OCI-LY1 (cell line): ENCODE results near the gene DXO.

Experiments used
- H2AFZ ChIP-seq: fragments of 200-600 bp; sonication (generic), shearing (Covaris generic); 2 replicates; pipeline ENCODE4 v1.6.0; 2014; ENCODE audit warnings: antibody characterized with exemption, mild to moderate bottlenecking, low read length
- H3F3A ChIP-seq: fragments of 200-600 bp; sonication (generic), shearing (Covaris generic); 2 replicates; pipeline ENCODE4 v1.6.0; 2014; ENCODE audit warnings: mild to moderate bottlenecking, antibody characterized with exemption, low read length, moderate library complexity; ENCODE audit not compliant: insufficient read depth
- H3K27ac ChIP-seq: fragments of 200-600 bp; sonication (generic); 2 replicates; pipeline ENCODE4 v1.5.1; 2014; ENCODE audit warnings: low read length, mixed run types, mild to moderate bottlenecking, low read depth; ENCODE audit not compliant: poor library complexity, severe bottlenecking
- H3K27me3 ChIP-seq: fragments of 200-600 bp; sonication (generic); 2 replicates; pipeline ENCODE4 v1.6.0; 2014; ENCODE audit warnings: antibody characterized with exemption, mild to moderate bottlenecking, low read length, moderate library complexity; ENCODE audit not compliant: insufficient read depth
- H3K36me3 ChIP-seq: fragments of 200-600 bp; sonication (generic); 2 replicates; pipeline ENCODE4 v1.6.1; 2014; ENCODE audit warnings: mild to moderate bottlenecking, antibody characterized with exemption, low read length, moderate library complexity, mixed read lengths; ENCODE audit not compliant: insufficient read depth
- H3K4me1 ChIP-seq: fragments of 200-600 bp; sonication (generic); 2 replicates; pipeline ENCODE4 v1.5.1; 2014; ENCODE audit warnings: mild to moderate bottlenecking, low read length, moderate library complexity; ENCODE audit not compliant: insufficient read depth, severe bottlenecking
- H3K4me2 ChIP-seq: fragments of 200-600 bp; sonication (generic), shearing (Covaris generic); 2 replicates; pipeline ENCODE4 v1.6.1; 2014; ENCODE audit warnings: low read length
- H3K4me3 ChIP-seq: fragments of 200-600 bp; sonication (generic); 2 replicates; pipeline ENCODE4 v1.5.1; 2014; ENCODE audit warnings: low read length, low read depth, mild to moderate bottlenecking, mixed read lengths; ENCODE audit not compliant: poor library complexity, severe bottlenecking
- H3K79me2 ChIP-seq: fragments of 200-600 bp; shearing (Covaris generic); 2 replicates; pipeline ENCODE4 v1.6.1; 2016; ENCODE audit warnings: mixed run types, low read length, mixed read lengths; ENCODE audit not compliant: insufficient read depth
- H3K9ac ChIP-seq: fragments of 200-600 bp; sonication (generic), shearing (Covaris generic); 2 replicates; pipeline ENCODE4 v1.6.1; 2014; ENCODE audit warnings: mild to moderate bottlenecking, low read length, mixed read lengths
- H3K9me2 ChIP-seq: fragments of 200-600 bp; sonication (generic), shearing (Covaris generic); 2 replicates; pipeline ENCODE4 v1.6.1; 2014; ENCODE audit warnings: low read depth, mild to moderate bottlenecking, low read length, mixed read lengths
- H3K9me3 ChIP-seq: fragments of 200-600 bp; shearing (Covaris generic); 2 replicates; pipeline ENCODE4 v1.6.1; 2014; ENCODE audit warnings: low read length, mixed read lengths
- H4K20me1 ChIP-seq: fragments of 200-600 bp; sonication (generic), shearing (Covaris generic); 2 replicates; pipeline ENCODE4 v1.6.0; 2016; ENCODE audit warnings: mild to moderate bottlenecking, low read length; ENCODE audit not compliant: insufficient read depth
- CTCF ChIP-seq: fragments of 200-600 bp; sonication (generic), shearing (Covaris generic); IDR thresholded peaks from 2 replicates; pipeline ENCODE4 v1.5.1; 2017; ENCODE audit warnings: mild to moderate bottlenecking, antibody characterized with exemption, low read length, moderate library complexity, mixed read lengths
- EZH2 ChIP-seq: fragments of 200-600 bp; sonication (generic), shearing (Covaris generic); IDR thresholded peaks from 2 replicates; pipeline ENCODE4 v1.8.0; 2017; ENCODE audit warnings: borderline replicate concordance, mixed run types, mild to moderate bottlenecking, antibody characterized with exemption, low read length, moderate library complexity, mixed read lengths

Gene DXO

GRCh38 chr6:31961616-31962015 is 10.3 kb downstream of the DXO start:
- peaks cover 24% of the 10 kb centered on the region for H3K4me1 ChIP-seq
- no peak overlapping the region for H3K4me2 ChIP-seq
- H2AFZ ChIP-seq: no peak overlapping the region
- H3K27me3 ChIP-seq: no peaks in the 10 kb centered on the region
- no peak overlapping the region for H3K4me3 ChIP-seq
- TF ChIP-seq EZH2: no peak
- H3K79me2 ChIP-seq: peaks cover 8% of the 10 kb centered on the region; the same call in 1 of the 2 replicates
- no peaks in the 10 kb centered on the region for H3F3A ChIP-seq
- H3K36me3 ChIP-seq: peaks cover 75% of the 10 kb centered on the region
- H3K9me3 ChIP-seq: no peaks in the 10 kb centered on the region
- no peaks in the 10 kb centered on the region for H4K20me1 ChIP-seq
- H3K9ac ChIP-seq: no peak overlapping the region
- H3K27ac ChIP-seq: no peak overlapping the region
- no peaks in the 10 kb centered on the region for H3K9me2 ChIP-seq

- TF ChIP-seq EZH2 (no peak), CTCF (no peak)
- Histone ChIP-seq H3K4me3 (peak within 1 kb of the TSS; percentile 100), H3K27me3 (no peaks in the 10 kb centered on the region), H4K20me1 (no peaks in the 10 kb centered on the region), H3K9me3 (no peaks in the 10 kb centered on the region), H3K27ac (no peak within 1 kb of the TSS), H3K4me1 (peaks cover 24% of the 10 kb centered on the region), H3K36me3 (peaks cover 61% of the 10 kb centered on the region), H3K4me2 (peak within 1 kb of the TSS; percentile 99), H3K9ac (peak within 1 kb of the TSS; percentile 100), H3F3A (no peaks in the 10 kb centered on the region), H3K9me2 (no peaks in the 10 kb centered on the region), H2AFZ (peak within 1 kb of the TSS; percentile 65; the same call in 1 of the 2 replicates), H3K79me2 (peaks cover 8% of the 10 kb centered on the region; the same call in 1 of the 2 replicates)
Observed at GRCh38 chr6:31958741-31959739, 12.9 kb downstream of the DXO start, which contains the start of the genes NELFE and SKIC2. Gene NELFE (minus strand): TSS chr6:31958971. CDS start chr6:31958446, 525 bp downstream. Gene SKIC2 (plus strand): TSS chr6:31959175. CDS start chr6:31959193, 18 bp downstream.

GRCh38 chr6:31958412-31958740 is 13.6 kb downstream of the DXO start:
- Histone ChIP-seq H4K20me1 (no peaks in the 10 kb centered on the region), H3K27me3 (no peaks in the 10 kb centered on the region), H3K9me3 (no peaks in the 10 kb centered on the region), H3K4me3 (peak overlapping the region; percentile 100), H3K27ac (no peak overlapping the region), H3K9me2 (no peaks in the 10 kb centered on the region), H3K79me2 (peaks cover 8% of the 10 kb centered on the region; the same call in 1 of the 2 replicates), H3K4me1 (peaks cover 24% of the 10 kb centered on the region), H3K4me2 (peak overlapping the region; percentile 99), H3F3A (no peaks in the 10 kb centered on the region), H3K36me3 (peaks cover 61% of the 10 kb centered on the region), H2AFZ (peak overlapping the region; percentile 65; the same call in 1 of the 2 replicates), H3K9ac (peak overlapping the region; percentile 100)
- TF ChIP-seq CTCF: no peak
- no peak for TF ChIP-seq EZH2
